WTC11 (cell line): ENCODE data around the gene ADCY3. TPM values are rescaled to one million over a fixed set of nuclear protein-coding genes. Genes with fewer than 3 reads are reported as not detected.

ENCODE experiments used
- ATAC-seq: fragments of 200-7000 bp; cut with Tn5 transposase; 2 replicates; pipeline ENCODE4 v1.10.0; 2021; ENCODE audit warnings: mild to moderate bottlenecking, moderate library complexity
- CTCF ChIA-PET: fragments of 300-600 bp; sonication (Branson Sonifier 250); formaldehyde crosslinking; loops from one replicate; lab custom pipeline; 2021; ENCODE audit warnings: antibody characterized with exemption; lab: Charles Lee
- POLR2A ChIA-PET: fragments of 350-600 bp; sonication (Branson Sonifier 250); formaldehyde crosslinking; loops from one replicate; lab custom pipeline; 2021; ENCODE audit warnings: antibody characterized with exemption; lab: Charles Lee
- DNase-seq: peaks from one replicate; pipeline ENCODE4 v3.0.0; 2021; ENCODE audit warnings: low spot score
- H3K27ac Mint-ChIP-seq: 2 replicates; pipeline ENCODE4 v1.8.0; 2021; ENCODE audit warnings: mixed read lengths
- H3K27me3 Mint-ChIP-seq: 2 replicates; pipeline ENCODE4 v1.8.0; 2021; ENCODE audit warnings: low read depth, mild to moderate bottlenecking, moderate library complexity, mixed read lengths
- H3K36me3 Mint-ChIP-seq: 2 replicates; pipeline ENCODE4 v1.8.0; 2021; ENCODE audit warnings: mixed read lengths
- H3K4me1 Mint-ChIP-seq: 2 replicates; pipeline ENCODE4 v1.8.0; 2022; ENCODE audit warnings: mixed read lengths
- H3K4me3 Mint-ChIP-seq: 2 replicates; pipeline ENCODE4 v1.8.0; 2021; ENCODE audit warnings: mild to moderate bottlenecking, moderate library complexity, mixed read lengths
- H3K9me3 Mint-ChIP-seq: 2 replicates; pipeline ENCODE4 v1.8.0; 2021; ENCODE audit warnings: mixed read lengths
- ATF2 ChIP-seq: sonication (generic); formaldehyde crosslinking; IDR thresholded peaks from 2 replicates; pipeline ENCODE4 v1.8.1; 2022; ENCODE audit warnings: low read depth, missing genetic modification reagents, borderline replicate concordance
- ATF6 ChIP-seq: sonication (generic); formaldehyde crosslinking; IDR thresholded peaks from 2 replicates; pipeline ENCODE4 v1.8.1; 2023; ENCODE audit warnings: mild to moderate bottlenecking, missing genetic modification reagents
- CBFB ChIP-seq: sonication (generic); formaldehyde crosslinking; IDR thresholded peaks from 2 replicates; pipeline ENCODE4 v1.8.1; 2022; ENCODE audit warnings: mild to moderate bottlenecking, low read depth, missing genetic modification reagents
- E2F5 ChIP-seq: sonication (generic); formaldehyde crosslinking; IDR thresholded peaks from 2 replicates; pipeline ENCODE4 v1.8.1; 2022; ENCODE audit warnings: mild to moderate bottlenecking, moderate library complexity, missing genetic modification reagents
- ERG ChIP-seq: fragments of 250-450 bp; sonication (Bioruptor Pico); IDR thresholded peaks from 2 replicates; pipeline ENCODE4 v1.8.0; 2021; ENCODE audit warnings: mild to moderate bottlenecking
- FOXJ3 ChIP-seq: sonication (generic); formaldehyde crosslinking; IDR thresholded peaks from 2 replicates; pipeline ENCODE4 v1.9.0; 2021; ENCODE audit warnings: missing genetic modification reagents, mild to moderate bottlenecking, borderline replicate concordance
- FOXP1 ChIP-seq: sonication (generic); formaldehyde crosslinking; IDR thresholded peaks from 2 replicates; pipeline ENCODE4 v1.8.0; 2022; ENCODE audit warnings: missing genetic modification reagents, mild to moderate bottlenecking, moderate library complexity, borderline replicate concordance
- GTF2I ChIP-seq: fragments of 250-450 bp; sonication (Bioruptor Pico); conservative IDR thresholded peaks from 2 replicates; pipeline ENCODE4 v1.4.0; 2021; ENCODE audit warnings: mild to moderate bottlenecking
- HMGA2 ChIP-seq: fragments of 250-450 bp; sonication (Bioruptor Pico); IDR thresholded peaks from 2 replicates; pipeline ENCODE4 v1.4.0; 2021; ENCODE audit warnings: mild to moderate bottlenecking, moderate library complexity
- IRF1 ChIP-seq: sonication (generic); formaldehyde crosslinking; IDR thresholded peaks from 2 replicates; pipeline ENCODE4 v1.8.0; 2023; ENCODE audit warnings: missing genetic modification reagents
- KAT7 ChIP-seq: sonication (generic); formaldehyde crosslinking; IDR thresholded peaks from 2 replicates; pipeline ENCODE4 v1.8.1; 2023; ENCODE audit warnings: missing genetic modification reagents, mild to moderate bottlenecking, borderline replicate concordance
- MAX ChIP-seq: sonication (generic); formaldehyde crosslinking; IDR thresholded peaks from 2 replicates; pipeline ENCODE4 v1.8.0; 2022; ENCODE audit warnings: mild to moderate bottlenecking, missing genetic modification reagents
- NR2C2 ChIP-seq: sonication (generic); formaldehyde crosslinking; IDR thresholded peaks from 2 replicates; pipeline ENCODE4 v1.8.0; 2022; ENCODE audit warnings: mild to moderate bottlenecking, missing genetic modification reagents
- PRRX2 ChIP-seq: fragments of 250-450 bp; sonication (Bioruptor Pico); IDR thresholded peaks from 2 replicates; pipeline ENCODE4 v1.8.0; 2021; ENCODE audit warnings: mild to moderate bottlenecking
- RELA ChIP-seq: sonication (generic); formaldehyde crosslinking; IDR thresholded peaks from 2 replicates; pipeline ENCODE4 v1.8.1; 2022; ENCODE audit warnings: missing genetic modification reagents, mild to moderate bottlenecking, borderline replicate concordance
- SMAD3 ChIP-seq: sonication (generic); formaldehyde crosslinking; IDR thresholded peaks from 2 replicates; pipeline ENCODE4 v1.8.0; 2022; ENCODE audit warnings: missing genetic modification reagents, mild to moderate bottlenecking, borderline replicate concordance
- ZNF416 ChIP-seq: fragments of 250-450 bp; sonication (Bioruptor Pico); IDR thresholded peaks from 2 replicates; pipeline ENCODE4 v1.9.0; 2021; ENCODE audit warnings: mild to moderate bottlenecking, inconsistent platforms
- ZNF671 ChIP-seq: fragments of 250-450 bp; sonication (Bioruptor Pico); IDR thresholded peaks from 2 replicates; pipeline ENCODE4 v1.8.0; 2021; ENCODE audit warnings: mild to moderate bottlenecking
- total RNA-seq: library from RNA; stranded (reverse); gene quantifications from 3 replicates; pipeline ENCODE4 v1.2.3, GENCODE V29; 2021

ADCY3 gene
- total RNA-seq, 1 experiment from 2014 or later = 37.1 TPM

- H3K27ac Mint-ChIP-seq = peak overlapping the region; percentile 92
- CTCF ChIA-PET = interaction anchor here (1.1 to 1.4 kb wide), 2 partner anchors 35 to 55 kb away, joined by 3 to 4 read pairs; no protein-coding TSS in a partner anchor
Observed at GRCh38 chr2:24885221-24886125, 34.6 kb downstream of the ADCY3 start.

More at GRCh38 chr2:24885221-24886125, 34.6 kb downstream of the ADCY3 start:
- ATAC-seq (no peak; the same call in 1 of the 2 replicates), DNase-seq (no peak)
- Mint-ChIP-seq H3K36me3 (peaks cover 3% of the 10 kb centered on the region; the same call in 1 of the 2 replicates), H3K27me3 (no peaks in the 10 kb centered on the region), H3K4me3 (no peak overlapping the region), H3K4me1 (peaks cover 23% of the 10 kb centered on the region), H3K9me3 (no peaks in the 10 kb centered on the region)
- TF ChIP-seq CBFB = no peak
- TF ChIP-seq E2F5 = no peak
- TF ChIP-seq SMAD3 (CRISPR knock-in tag) = no peak
- TF ChIP-seq HMGA2 (CRISPR knock-in tag) = no peak
- TF ChIP-seq ZNF416 (CRISPR knock-in tag) = no peak
- no peak for TF ChIP-seq GTF2I (CRISPR knock-in tag)
- TF ChIP-seq ZNF671 (CRISPR knock-in tag) = no peak
- TF ChIP-seq FOXJ3 = no peak
- no peak for TF ChIP-seq ATF6
- no peak for TF ChIP-seq ATF2 (CRISPR knock-in tag)
- no peak for TF ChIP-seq MAX (CRISPR knock-in tag)
- TF ChIP-seq RELA (CRISPR knock-in tag) = no peak
- TF ChIP-seq KAT7 (CRISPR knock-in tag) = no peak
- no peak for TF ChIP-seq PRRX2
- TF ChIP-seq ERG = no peak
- no peak for TF ChIP-seq FOXP1 (CRISPR knock-in tag)
- no peak for TF ChIP-seq IRF1 (CRISPR knock-in tag)
- TF ChIP-seq NR2C2 = no peak
- POLR2A ChIA-PET = no interaction called here
